HEK293T (cell line): ENCODE measurements around the gene IFFO2.

Experiments
- ARNT ChIP-seq: fragments of 450-650 bp; IDR thresholded peaks from 2 replicates; pipeline ENCODE4 v1.6.1; 2017; ENCODE audit warnings: mild to moderate bottlenecking
- FOXM1 ChIP-seq: fragments of 450-650 bp; IDR thresholded peaks from 2 replicates; pipeline ENCODE4 v1.6.1; 2017; ENCODE audit warnings: mild to moderate bottlenecking, borderline replicate concordance
- HDGF ChIP-seq: fragments of 450-650 bp; IDR thresholded peaks from 2 replicates; pipeline ENCODE4 v1.6.1; 2017; ENCODE audit warnings: antibody characterized with exemption, borderline replicate concordance
- LEF1 ChIP-seq: fragments of 450-650 bp; IDR thresholded peaks from 2 replicates; pipeline ENCODE4 v1.6.1; 2017; ENCODE audit warnings: mild to moderate bottlenecking, borderline replicate concordance
- SP1 ChIP-seq: fragments of 450-650 bp; IDR thresholded peaks from 2 replicates; pipeline ENCODE4 v1.6.1; 2017
- TARDBP ChIP-seq: fragments of 450-650 bp; IDR thresholded peaks from 2 replicates; pipeline ENCODE4 v1.6.1; 2016
- TF ChIP-seq, protein P1 (sequence below): fragments of 450-650 bp; IDR thresholded peaks from 2 replicates; pipeline ENCODE4 v1.6.1; 2016

DNA sequence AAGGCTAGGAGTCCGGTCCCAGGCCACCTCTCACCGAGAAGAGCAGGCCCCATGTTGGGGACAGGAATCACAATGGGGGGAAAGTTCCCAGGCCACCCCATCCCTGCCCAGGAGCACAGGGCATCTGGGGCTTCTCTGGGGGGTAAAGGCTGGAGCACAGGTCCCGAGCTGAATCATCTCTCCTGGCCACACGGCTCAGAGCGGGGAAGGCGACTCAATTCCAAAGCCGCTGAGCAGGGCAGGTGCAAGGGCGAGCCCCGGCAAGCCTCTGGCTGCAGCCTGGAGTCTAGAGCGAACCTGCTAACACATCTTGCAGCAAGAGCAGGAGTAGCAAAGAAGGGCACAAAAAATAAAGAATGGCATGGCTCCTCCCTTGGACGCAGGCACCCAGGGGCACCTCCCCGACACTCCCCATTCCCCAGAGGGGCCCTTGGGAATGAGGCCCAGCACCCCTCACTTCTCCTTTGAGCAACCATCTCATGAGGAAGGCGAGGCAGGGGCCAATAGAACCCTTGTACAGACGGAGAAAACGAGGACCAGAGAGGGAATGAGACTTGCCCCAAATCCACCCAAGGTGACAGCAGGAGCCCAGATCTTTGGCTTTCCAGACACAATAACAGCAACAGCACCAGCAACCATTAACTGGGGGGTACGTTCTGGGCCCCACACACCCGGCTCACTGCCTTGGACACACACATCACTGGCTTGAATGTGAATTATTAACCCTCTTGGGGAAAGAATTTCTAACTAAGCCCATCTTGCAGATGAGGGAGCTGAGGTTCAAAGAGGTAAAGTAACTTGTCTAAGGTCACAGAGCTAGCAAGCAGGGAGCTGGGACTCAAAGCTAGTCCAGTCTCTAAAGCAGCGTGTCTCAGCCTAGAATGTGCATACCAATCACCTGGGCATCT is 33.4 kb downstream of the IFFO2 start:
- TF ChIP-seq SP1 = no peak
- TF ChIP-seq ARNT = no peak
- no peak for TF ChIP-seq FOXM1
- TF ChIP-seq, protein P1, sequence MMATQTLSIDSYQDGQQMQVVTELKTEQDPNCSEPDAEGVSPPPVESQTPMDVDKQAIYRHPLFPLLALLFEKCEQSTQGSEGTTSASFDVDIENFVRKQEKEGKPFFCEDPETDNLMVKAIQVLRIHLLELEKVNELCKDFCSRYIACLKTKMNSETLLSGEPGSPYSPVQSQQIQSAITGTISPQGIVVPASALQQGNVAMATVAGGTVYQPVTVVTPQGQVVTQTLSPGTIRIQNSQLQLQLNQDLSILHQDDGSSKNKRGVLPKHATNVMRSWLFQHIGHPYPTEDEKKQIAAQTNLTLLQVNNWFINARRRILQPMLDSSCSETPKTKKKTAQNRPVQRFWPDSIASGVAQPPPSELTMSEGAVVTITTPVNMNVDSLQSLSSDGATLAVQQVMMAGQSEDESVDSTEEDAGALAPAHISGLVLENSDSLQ = no peak
- TF ChIP-seq TARDBP = no peak
- TF ChIP-seq HDGF = no peak
- TF ChIP-seq LEF1 = no peak
